Fibroblast of mammary gland (primary cell): ENCODE results near the gene KRTAP2-1.
A peak's percentile ranks its signal among the peaks of the same experiment; 100 is the strongest.

Experiments
- DNase-seq: peaks from one replicate; pipeline ENCODE4 v3.0.0-alpha.2; 2010; ENCODE audit warnings: low read depth
- H3K4me3 ChIP-seq: 2 replicates; pipeline ENCODE4 v1.5.1; 2011; ENCODE audit warnings: low read depth, mild to moderate bottlenecking, low read length, moderate library complexity; ENCODE audit not compliant: control insufficient read depth
- TF ChIP-seq, protein P1 (sequence below): conservative IDR thresholded peaks from 2 replicates; pipeline ENCODE4 v1.5.1; 2011; ENCODE audit warnings: low read depth, low read length, inconsistent platforms; ENCODE audit not compliant: control insufficient read depth, insufficient read depth

The KRTAP2-1 gene

DNA sequence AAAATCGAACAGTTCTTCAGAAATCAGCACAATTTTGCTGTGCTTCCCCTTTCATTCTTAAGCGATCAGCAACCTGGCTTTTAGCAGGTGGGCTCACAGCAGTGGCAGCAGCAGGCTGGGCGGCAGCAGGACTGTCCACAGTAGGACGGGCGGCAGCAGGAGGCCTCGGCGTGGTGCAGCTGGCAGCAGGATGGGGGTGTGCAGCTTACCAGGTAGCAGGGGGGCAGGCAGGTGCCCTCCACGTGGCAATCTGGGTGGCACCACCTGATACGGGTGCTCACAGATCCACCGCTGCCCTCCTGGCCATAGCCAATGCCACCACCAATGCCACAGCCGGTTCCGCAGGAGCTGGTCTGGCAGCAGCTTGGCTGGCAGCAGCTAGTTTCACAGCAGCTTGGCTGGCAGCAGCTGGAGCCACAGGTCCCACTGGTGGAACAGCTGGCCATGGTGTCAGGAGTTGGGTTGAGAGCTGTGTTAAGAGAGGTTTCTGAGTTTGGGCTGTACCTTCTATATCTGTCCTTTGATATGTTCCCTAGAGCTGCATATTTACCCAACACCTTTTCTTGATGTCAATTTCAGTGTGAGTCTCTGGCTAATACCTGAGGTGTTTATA lies 17.4 kb downstream of the KRTAP2-1 start, which contains the start of gene KRTAP1-4:
TSS of gene KRTAP1-4 (minus strand) at position 563 of the 613 bp plus-strand sequence. CDS start at position 446, 117 bp downstream.
- no peak for DNase-seq
- TF ChIP-seq, protein P1, sequence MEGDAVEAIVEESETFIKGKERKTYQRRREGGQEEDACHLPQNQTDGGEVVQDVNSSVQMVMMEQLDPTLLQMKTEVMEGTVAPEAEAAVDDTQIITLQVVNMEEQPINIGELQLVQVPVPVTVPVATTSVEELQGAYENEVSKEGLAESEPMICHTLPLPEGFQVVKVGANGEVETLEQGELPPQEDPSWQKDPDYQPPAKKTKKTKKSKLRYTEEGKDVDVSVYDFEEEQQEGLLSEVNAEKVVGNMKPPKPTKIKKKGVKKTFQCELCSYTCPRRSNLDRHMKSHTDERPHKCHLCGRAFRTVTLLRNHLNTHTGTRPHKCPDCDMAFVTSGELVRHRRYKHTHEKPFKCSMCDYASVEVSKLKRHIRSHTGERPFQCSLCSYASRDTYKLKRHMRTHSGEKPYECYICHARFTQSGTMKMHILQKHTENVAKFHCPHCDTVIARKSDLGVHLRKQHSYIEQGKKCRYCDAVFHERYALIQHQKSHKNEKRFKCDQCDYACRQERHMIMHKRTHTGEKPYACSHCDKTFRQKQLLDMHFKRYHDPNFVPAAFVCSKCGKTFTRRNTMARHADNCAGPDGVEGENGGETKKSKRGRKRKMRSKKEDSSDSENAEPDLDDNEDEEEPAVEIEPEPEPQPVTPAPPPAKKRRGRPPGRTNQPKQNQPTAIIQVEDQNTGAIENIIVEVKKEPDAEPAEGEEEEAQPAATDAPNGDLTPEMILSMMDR, result no peak
- H3K4me3 ChIP-seq, result no peak within 1 kb of the TSS

- TF ChIP-seq, protein P1, result no peak
- no peak within 1 kb of the TSS for H3K4me3 ChIP-seq
- DNase-seq, result peak; percentile 88
Observed at GRCh38 chr17:41026715-41027471, 20.2 kb downstream of the KRTAP2-1 start, which contains the start of gene KRTAP1-5. Gene KRTAP1-5 (minus strand): TSS chr17:41027208. CDS start chr17:41027155, 53 bp downstream.

DNA sequence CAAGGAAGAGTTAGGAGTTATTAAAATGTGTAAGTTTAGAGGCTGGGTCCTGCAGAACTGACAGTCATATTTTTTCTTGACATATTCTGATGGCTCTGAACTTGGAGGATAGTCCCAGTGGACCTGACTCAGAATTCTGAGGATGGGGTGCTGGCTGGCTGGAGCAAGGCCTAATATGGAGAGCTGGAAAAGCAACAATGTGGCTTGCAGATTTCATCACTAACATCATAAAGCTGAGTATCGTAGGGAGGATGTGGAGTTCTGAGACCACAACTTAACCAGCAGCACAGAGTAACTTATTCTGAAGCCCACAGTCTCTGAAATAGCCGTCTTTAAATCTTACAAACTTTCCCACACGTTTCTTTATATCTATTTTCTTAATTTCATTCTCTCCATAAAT lies 22.4 kb downstream of the KRTAP2-1 start:
- H3K4me3 ChIP-seq, result no peak overlapping the region
- peak; percentile 57 for DNase-seq
- TF ChIP-seq, protein P1, result no peak

DNA sequence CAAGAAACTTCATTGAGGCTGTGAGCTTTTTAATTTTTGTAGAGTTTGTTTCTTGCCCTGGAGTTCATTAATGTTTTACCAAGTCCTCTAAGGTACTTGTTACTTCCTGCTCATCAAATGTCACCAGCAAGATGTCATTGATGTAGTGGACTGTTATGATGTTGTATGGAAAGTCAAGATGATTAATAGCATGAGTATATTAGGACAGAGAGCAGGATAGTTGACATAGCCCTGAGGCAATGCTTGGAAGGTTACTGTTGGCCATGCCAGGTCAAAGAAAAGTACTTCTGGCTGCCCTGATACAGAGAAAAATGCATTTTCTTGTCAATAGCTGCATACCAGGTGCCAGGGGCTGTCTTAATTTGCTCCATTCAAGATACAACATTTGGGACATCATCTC lies 26.8 kb downstream of the KRTAP2-1 start:
- no peak for DNase-seq
- H3K4me3 ChIP-seq, result no peak overlapping the region
- TF ChIP-seq, protein P1, result no peak

GRCh38 chr17:41019415-41019814 lies 27.7 kb downstream of the KRTAP2-1 start:
- TF ChIP-seq, protein P1, result no peak
- H3K4me3 ChIP-seq, result no peak overlapping the region
- no peak for DNase-seq

GRCh38 chr17:41018541-41018940 lies 28.6 kb downstream of the KRTAP2-1 start:
- TF ChIP-seq, protein P1, result no peak
- no peak overlapping the region for H3K4me3 ChIP-seq
- no peak for DNase-seq
